IMR-90 (cell line): ENCODE data around the gene ZNF155. TPM values are rescaled to one million over a fixed set of nuclear protein-coding genes. Genes with fewer than 3 reads are reported as not detected.
A peak's percentile ranks its signal among the peaks of the same experiment; 100 is the strongest.

Experiments used
- ATAC-seq: fragments of 200-7000 bp; cut with Tn5 transposase; 2 replicates; pipeline ENCODE4 v1.9.1; 2020; ENCODE audit warnings: low read depth, mild to moderate bottlenecking, moderate library complexity
- BruUV-seq: library from RNA; stranded (reverse); fragments of 400-500 nt; replicated peaks from 2 replicates; lab custom pipeline; 2021; lab: Mats Ljungman, UMichigan
- CTCF ChIA-PET: fragments of 300-600 bp; formaldehyde crosslinking; extraction: SDS; loops from one replicate; lab custom pipeline; 2021; ENCODE audit warnings: antibody characterized with exemption; lab: Yijun Ruan, JAX
- POLR2A ChIA-PET: fragments of 300-600 bp; sonication (Branson Sonifier 250); formaldehyde crosslinking; loops from one replicate; lab custom pipeline; 2022; ENCODE audit warnings: antibody characterized with exemption; ENCODE audit not compliant: unreplicated experiment; lab: Charles Lee
- DNase-seq: peaks from one replicate; pipeline ENCODE4 v3.0.0; 2013
- H2AFZ ChIP-seq: replicated peaks from 2 replicates; pipeline ENCODE3; 2013; ENCODE audit warnings: low read length, mild to moderate bottlenecking; ENCODE audit not compliant: poor library complexity
- H2AK5ac ChIP-seq: 2 replicates; pipeline ENCODE4 v1.6.1; 2013; ENCODE audit warnings: low read depth, low read length, inconsistent platforms
- H2AK9ac ChIP-seq: replicated peaks from 2 replicates; pipeline ENCODE3; 2013; ENCODE audit warnings: mild to moderate bottlenecking, low read depth, low read length, moderate library complexity; ENCODE audit not compliant: poor library complexity
- H2BK120ac ChIP-seq: 2 replicates; pipeline ENCODE4 v1.6.1; 2013; ENCODE audit warnings: low read depth, low read length, inconsistent platforms
- H2BK15ac ChIP-seq: 3 replicates; pipeline ENCODE4 v1.6.1; 2013; ENCODE audit warnings: low read depth, low read length, inconsistent platforms
- H2BK20ac ChIP-seq: 2 replicates; pipeline ENCODE4 v1.6.1; 2013; ENCODE audit warnings: low read depth, mild to moderate bottlenecking, inconsistent platforms, low read length, moderate library complexity
- H2BK5ac ChIP-seq: 2 replicates; pipeline ENCODE4 v1.6.1; 2013; ENCODE audit warnings: mild to moderate bottlenecking, low read depth, low read length, inconsistent platforms; ENCODE audit not compliant: poor library complexity, severe bottlenecking
- H3K14ac ChIP-seq: replicated peaks from 2 replicates; pipeline ENCODE4 v1.6.1; 2013; ENCODE audit warnings: low read depth, low read length, inconsistent platforms
- H3K18ac ChIP-seq: 2 replicates; pipeline ENCODE4 v1.6.1; 2013; ENCODE audit warnings: low read depth, low read length, control low read depth
- H3K23ac ChIP-seq: 2 replicates; pipeline ENCODE4 v1.6.1; 2013; ENCODE audit warnings: low read depth, low read length, inconsistent platforms
- H3K27ac ChIP-seq: 2 replicates; pipeline ENCODE4 v1.5.1; 2013; ENCODE audit warnings: mild to moderate bottlenecking, control low read depth, low read length; ENCODE audit not compliant: insufficient read depth
- H3K27me3 ChIP-seq: 2 replicates; pipeline ENCODE4 v1.6.1; 2013; ENCODE audit warnings: low read length; ENCODE audit not compliant: control insufficient read depth, insufficient read depth
- H3K36me3 ChIP-seq: 2 replicates; pipeline ENCODE4 v1.6.1; 2013; ENCODE audit warnings: low read length, mixed read lengths; ENCODE audit not compliant: control insufficient read depth, insufficient read depth
- H3K4ac ChIP-seq: 2 replicates; pipeline ENCODE4 v1.6.1; 2013; ENCODE audit warnings: low read depth, low read length, inconsistent platforms
- H3K4me1 ChIP-seq: 2 replicates; pipeline ENCODE4 v1.6.1; 2013; ENCODE audit warnings: low read length, mixed read lengths; ENCODE audit not compliant: control insufficient read depth, insufficient read depth
- H3K4me2 ChIP-seq: 2 replicates; pipeline ENCODE4 v1.6.1; 2013; ENCODE audit warnings: low read depth, mild to moderate bottlenecking, control low read depth, low read length, moderate library complexity
- H3K4me3 ChIP-seq: 2 replicates; pipeline ENCODE4 v1.5.1; 2013; ENCODE audit warnings: low read depth, mild to moderate bottlenecking, control low read depth, low read length, moderate library complexity; ENCODE audit not compliant: insufficient read depth
- H3K56ac ChIP-seq: 2 replicates; pipeline ENCODE4 v1.6.1; 2013; ENCODE audit warnings: low read length, inconsistent platforms; ENCODE audit not compliant: insufficient read depth; ENCODE audit errors: extremely low read depth
- H3K79me1 ChIP-seq, 2 experiments: 2 replicates each; pipeline ENCODE4 v1.6.1; 2013; ENCODE audit warnings: low read length in 2 of 2, inconsistent platforms in 1 of 2, low read depth in 1 of 2
- H3K9ac ChIP-seq: 2 replicates; pipeline ENCODE4 v1.6.1; 2013; ENCODE audit warnings: low read depth, low read length, control low read depth
- H3K9me1 ChIP-seq: 2 replicates; pipeline ENCODE4 v1.6.1; 2013; ENCODE audit warnings: low read length, inconsistent platforms; ENCODE audit not compliant: insufficient read depth
- H3K9me3 ChIP-seq: 2 replicates; pipeline ENCODE4 v1.6.1; 2013; ENCODE audit warnings: low read length; ENCODE audit not compliant: control insufficient read depth, insufficient read depth
- H4K20me1 ChIP-seq: 2 replicates; pipeline ENCODE4 v1.6.1; 2013; ENCODE audit warnings: low read length, inconsistent platforms; ENCODE audit not compliant: insufficient read depth
- H4K5ac ChIP-seq: 2 replicates; pipeline ENCODE4 v1.6.1; 2013; ENCODE audit warnings: mild to moderate bottlenecking, low read depth, low read length, control low read depth
- H4K8ac ChIP-seq, 2 experiments: 2 replicates each; pipeline ENCODE4 v1.6.1; 2013; ENCODE audit warnings: low read depth in 2 of 2, low read length in 2 of 2, control low read depth in 1 of 2, inconsistent platforms in 1 of 2
- H4K91ac ChIP-seq: 2 replicates; pipeline ENCODE4 v1.6.1; 2013; ENCODE audit warnings: low read depth, low read length, inconsistent platforms; ENCODE audit not compliant: insufficient read depth
- CEBPB ChIP-seq: IDR thresholded peaks from 2 replicates; pipeline ENCODE4 v1.6.1; 2012; ENCODE audit warnings: low read depth, low read length, improper control_type of control experiment
- CTCF ChIP-seq: conservative IDR thresholded peaks from 2 replicates; pipeline ENCODE4 v1.5.1; 2012; ENCODE audit warnings: mild to moderate bottlenecking, low read depth, low read length, improper control_type of control experiment
- ELK1 ChIP-seq: fragments of 150-350 bp; IDR thresholded peaks from 2 replicates; pipeline ENCODE4 v1.6.1; 2016; ENCODE audit warnings: low read depth, mild to moderate bottlenecking, low read length, moderate library complexity, borderline replicate concordance
- FOS ChIP-seq: fragments of 150-350 bp; IDR thresholded peaks from 2 replicates; pipeline ENCODE4 v1.6.1; 2016; ENCODE audit warnings: low read depth, low read length
- MAFK ChIP-seq: IDR thresholded peaks from 2 replicates; pipeline ENCODE4 v1.6.1; 2012; ENCODE audit warnings: low read depth, low read length, improper control_type of control experiment
- MAZ ChIP-seq: IDR thresholded peaks from 2 replicates; pipeline ENCODE4 v1.6.1; 2012; ENCODE audit warnings: low read depth, mild to moderate bottlenecking, low read length, improper control_type of control experiment, moderate library complexity, borderline replicate concordance
- NFE2L2 ChIP-seq: fragments of 150-350 bp; IDR thresholded peaks from 2 replicates; pipeline ENCODE4 v1.6.1; 2016; ENCODE audit warnings: low read depth, mild to moderate bottlenecking, low read length
- POLR2A ChIP-seq: IDR thresholded peaks from 2 replicates; pipeline ENCODE4 v1.6.1; 2012; ENCODE audit warnings: mild to moderate bottlenecking, low read depth, low read length
- RAD21 ChIP-seq: IDR thresholded peaks from 2 replicates; pipeline ENCODE4 v1.6.1; 2012; ENCODE audit warnings: low read length, improper control_type of control experiment
- RCOR1 ChIP-seq: IDR thresholded peaks from 2 replicates; pipeline ENCODE4 v1.6.1; 2012; ENCODE audit warnings: mild to moderate bottlenecking, low read length, improper control_type of control experiment; ENCODE audit not compliant: insufficient replicate concordance
- RFX5 ChIP-seq: IDR thresholded peaks from 2 replicates; pipeline ENCODE4 v1.8.0; 2012; ENCODE audit warnings: low read depth, mild to moderate bottlenecking, low read length, moderate library complexity
- SMC3 ChIP-seq: fragments of 150-350 bp; IDR thresholded peaks from 2 replicates; pipeline ENCODE4 v1.6.1; 2016; ENCODE audit warnings: low read depth, mild to moderate bottlenecking, antibody characterized with exemption, low read length, moderate library complexity
- USF2 ChIP-seq: fragments of 150-350 bp; IDR thresholded peaks from 2 replicates; pipeline ENCODE4 v1.6.1; 2017; ENCODE audit warnings: mild to moderate bottlenecking, antibody characterized with exemption, low read length, low read depth
- whole genome bisulfite sequencing, 2 experiments: methylation state at CpG; one replicate each; pipeline versions ENCODE4 v1.1.5 to v1.1.7; 2013; ENCODE audit warnings: missing lambda C conversion rate in 2 of 2; ENCODE audit not compliant: insufficient read length in 1 of 2; ENCODE audit errors: extremely low coverage in 2 of 2; 5-methylcytosine and 5-hydroxymethylcytosine counted together
- dilution Hi-C: fragments of 300-500 bp; cut with HindIII; formaldehyde crosslinking; loops from one replicate; pipeline ENCODE4 v1.14.3; 2018; ENCODE audit warnings: low sequenced_read_pairs; ENCODE audit not compliant: unreplicated experiment
- in situ Hi-C: fragments of 300-500 bp; cut with MboI; formaldehyde crosslinking; loops from 3 replicates; pipeline ENCODE4 v1.14.3; 2019; ENCODE audit warnings: low sequenced_read_pairs, inconsistent platforms, mixed read lengths
- intact Hi-C: fragments of 100-400 bp; cut with micrococcal nuclease; formaldehyde crosslinking; loops from 2 replicates; pipeline ENCODE4 v1.10.0; 2022
- polyA plus RNA-seq, 3 experiments: library from polyadenylated mRNA; depleted of rRNA; stranded (reverse); fragments of >200 nt; gene quantifications; 2 replicates each; pipeline ENCODE4 v1.2.3, GENCODE V29; 2012; ENCODE audit warnings: low replicate concordance in 1 of 3
- total RNA-seq: library from RNA; depleted of rRNA; stranded (reverse); fragments of >200 nt; gene quantifications from 2 replicates; pipeline ENCODE4 v1.2.3, GENCODE V29; 2012

ZNF155 gene
- total and polyA plus RNA-seq, 2 of the 4 experiments (the other 2 are of a cell fraction), result 3.5 to 9.0 TPM

GRCh38 chr19:43950834-43951645 is 32.9 kb upstream of the ZNF155 start, which contains the start of gene ZNF221:
TSS of gene ZNF221 (plus strand) at chr19:43951228. CDS start at chr19:43962727, 11,499 bp downstream.
- peak within 1 kb of the TSS; percentile 97 for H2AFZ ChIP-seq
- ATAC-seq, result peak; percentile 99
- H3K4me1 ChIP-seq, result no peaks in the 10 kb centered on the region
- H4K20me1 ChIP-seq, result no peaks in the 10 kb centered on the region
- peak within 1 kb of the TSS; percentile 70; the same call in 1 of the 2 replicates for H2BK120ac ChIP-seq
- peak within 1 kb of the TSS; percentile 61 for H2BK5ac ChIP-seq
- H3K14ac ChIP-seq, result peak within 1 kb of the TSS; percentile 97
- peak within 1 kb of the TSS; percentile 82 for H3K23ac ChIP-seq
- in situ Hi-C loops (no loop called here), intact Hi-C loops (loop anchor here (1.0 kb wide), 1 partner anchor 16 kb away; the partner anchor contains the start of gene ZNF45), dilution Hi-C loops (no loop called here)
- DNase-seq, result peak; percentile 99
- H3K9ac ChIP-seq, result peak within 1 kb of the TSS; percentile 92
- peaks cover 8 to 21% of the 10 kb centered on the region in 2 experiments; a peak in 3 of 4 replicates for H3K79me1 ChIP-seq
- WGBS, 2 experiments, result 0% methylated on average over 12 of the region's 40 CpGs; no CpG with 5 or more reads in 1 of the 2 experiments
- H2AK5ac ChIP-seq, result 0 out of 2 replicates have a peak within 1 kb of the TSS, but pooled peaks have one; percentile 35
- H3K9me3 ChIP-seq, result no peaks in the 10 kb centered on the region; the same call in none of the 2 replicates
- H2BK20ac ChIP-seq, result no peak within 1 kb of the TSS
- peak within 1 kb of the TSS; percentile 68 for H3K4me3 ChIP-seq
- peak within 1 kb of the TSS; percentile 76 to 94 for H4K8ac ChIP-seq
- peak within 1 kb of the TSS; percentile 45; the same call in 1 of the 2 replicates for H3K18ac ChIP-seq
- no peaks in the 10 kb centered on the region for H3K27me3 ChIP-seq
- H3K9me1 ChIP-seq, result no peaks in the 10 kb centered on the region
- H3K4ac ChIP-seq, result peak within 1 kb of the TSS; percentile 86
- peak within 1 kb of the TSS; percentile 39 for H4K5ac ChIP-seq
- peak within 1 kb of the TSS; percentile 81 for H3K27ac ChIP-seq
- peak within 1 kb of the TSS; percentile 96 for H3K56ac ChIP-seq
- no peak within 1 kb of the TSS for H2AK9ac ChIP-seq
- H2BK15ac ChIP-seq, result 0 out of 3 replicates have a peak within 1 kb of the TSS, but pooled peaks have one; percentile 29
- ChIA-PET CTCF (interaction anchor here (0.8 to 1.2 kb wide), 4 partner anchors 16 to 134 kb away, joined by 3 to 7 read pairs (median 4); partner anchors contain the start of genes ZNF230 and ZNF45), POLR2A (no interaction called here)
- H3K36me3 ChIP-seq, result peaks cover 4% of the 10 kb centered on the region; the same call in 1 of the 2 replicates
- H4K91ac ChIP-seq, result peak within 1 kb of the TSS; percentile 80
- BruUV-seq, result no TSS peak
- H3K4me2 ChIP-seq, result peak within 1 kb of the TSS; percentile 16
- peak; percentile 35 for TF ChIP-seq SMC3
- peak; percentile 57 for TF ChIP-seq CTCF
- TF ChIP-seq ELK1, result 0 out of 2 replicates have a peak, but pooled peaks have one; percentile 52
- TF ChIP-seq USF2, result peak; percentile 64
- peak; percentile 44 for TF ChIP-seq RAD21
- TF ChIP-seq MAZ, result peak; percentile 84
- no peak for TF ChIP-seq RCOR1
- TF ChIP-seq MAFK, result no peak
- no peak for TF ChIP-seq FOS
- TF ChIP-seq CEBPB, result peak; percentile 98
- no peak for TF ChIP-seq NFE2L2
- no peak for TF ChIP-seq POLR2A
- no peak for TF ChIP-seq RFX5
